B cell (primary cell): ENCODE results near the gene SLC39A11. TPM values are rescaled to one million over a fixed set of nuclear protein-coding genes. Genes with fewer than 3 reads are reported as not detected.

Experiments
- ATAC-seq: fragments of 200-7000 bp; cut with Tn5 transposase; one replicate; pipeline ENCODE4 v1.10.0; 2021; ENCODE audit warnings: low read depth, mild to moderate bottlenecking, moderate number of reproducible peaks, moderate library complexity
- CTCF ChIA-PET: fragments of 350-600 bp; sonication (Branson Sonifier 250); formaldehyde crosslinking; loops from one replicate; lab custom pipeline; 2021; ENCODE audit warnings: antibody characterized with exemption, inconsistent platforms; lab: Charles Lee
- POLR2A ChIA-PET: fragments of 350-600 bp; sonication (Branson Sonifier 250); formaldehyde crosslinking; loops from one replicate; lab custom pipeline; 2021; ENCODE audit warnings: antibody characterized with exemption; lab: Charles Lee
- DNase-seq: peaks from one replicate; pipeline ENCODE4 v3.0.0; 2013
- H2AFZ ChIP-seq: 2 replicates; pipeline ENCODE4 v1.6.1; 2012; ENCODE audit warnings: mild to moderate bottlenecking, low read depth, low read length; ENCODE audit not compliant: insufficient read depth, poor library complexity, severe bottlenecking
- H3K27ac ChIP-seq, 2 donors: 1 replicate in 1 of 2; 2 replicates in 1 of 2; pipeline ENCODE4 v1.5.1; 2012 to 2013; ENCODE audit warnings: low read length in 2 of 2, mild to moderate bottlenecking in 2 of 2, moderate library complexity in 1 of 2
- H3K27me3 ChIP-seq, 4 experiments: fragments of 200-600 bp in 1 of 4; sonication (generic) in 1 of 4; replicated peaks in 1 of 4; 1 replicate in 2 of 4; 2 replicates in 2 of 4; pipeline versions ENCODE4 v1.6.1 to v1.7.0; 2013 to 2016; ENCODE audit warnings: low read length in 3 of 4, mild to moderate bottlenecking in 2 of 4, mixed read lengths in 1 of 4, moderate library complexity in 1 of 4; ENCODE audit not compliant: insufficient read depth in 4 of 4, control insufficient read depth in 3 of 4; ENCODE audit errors: control extremely low read depth in 1 of 4
- H3K36me3 ChIP-seq, 2 experiments: replicated peaks in 1 of 2; 1 replicate in 1 of 2; 2 replicates in 1 of 2; pipeline versions ENCODE4 v1.6.1 to v1.7.1; 2013; ENCODE audit warnings: low read length in 1 of 2; ENCODE audit not compliant: insufficient read depth in 2 of 2, control insufficient read depth in 1 of 2; ENCODE audit errors: control extremely low read depth in 1 of 2, extremely low read depth in 1 of 2
- H3K4me1 ChIP-seq, 2 donors: fragments of 200-600 bp in 1 of 2; sonication (generic) in 1 of 2; 1 replicate in 1 of 2; 2 replicates in 1 of 2; pipeline versions ENCODE4 v1.5.1 to v1.6.1; 2013 to 2017; ENCODE audit warnings: low read length in 2 of 2; ENCODE audit not compliant: control insufficient read depth in 2 of 2, insufficient read depth in 2 of 2
- H3K4me2 ChIP-seq: replicated peaks from 2 replicates; pipeline ENCODE3; 2012; ENCODE audit warnings: mild to moderate bottlenecking, low read depth, low read length; ENCODE audit not compliant: poor library complexity, severe bottlenecking
- H3K4me3 ChIP-seq, 5 experiments: fragments of 200-600 bp in 1 of 5; sonication (generic) in 1 of 5; 1 replicate in 3 of 5; 2 replicates in 2 of 5; pipeline versions ENCODE4 v1.5.1 to v1.7.0; 2011 to 2016; ENCODE audit warnings: low read length in 4 of 5, mild to moderate bottlenecking in 4 of 5, low read depth in 2 of 5, control low read depth in 1 of 5, moderate library complexity in 1 of 5; ENCODE audit not compliant: insufficient read depth in 1 of 5; ENCODE audit errors: control extremely low read depth in 1 of 5, extremely low read depth in 1 of 5
- H3K79me2 ChIP-seq: fragments of 200-600 bp; sonication (generic); one replicate; pipeline ENCODE4 v1.6.0; 2016; ENCODE audit warnings: low read length; ENCODE audit not compliant: control insufficient read depth, insufficient read depth
- H3K9ac ChIP-seq: fragments of 200-600 bp; sonication (generic); 2 replicates; pipeline ENCODE4 v1.6.1; 2017; ENCODE audit warnings: mild to moderate bottlenecking, low read length, moderate library complexity
- H3K9me3 ChIP-seq, 3 donors: one replicate each; pipeline versions ENCODE4 v1.6.1 to v1.7.1; 2013; ENCODE audit warnings: low read length in 2 of 3; ENCODE audit not compliant: control insufficient read depth in 2 of 3, insufficient read depth in 1 of 3; ENCODE audit errors: control extremely low read depth in 1 of 3
- H4K20me1 ChIP-seq: 2 replicates; pipeline ENCODE4 v1.6.0; 2012; ENCODE audit warnings: mild to moderate bottlenecking, low read length; ENCODE audit not compliant: insufficient read depth, control insufficient read depth, poor library complexity, severe bottlenecking
- H3K27ac Mint-ChIP-seq: one replicate; pipeline ENCODE4 v1.8.0; 2021; ENCODE audit warnings: mixed read lengths
- H3K27me3 Mint-ChIP-seq: one replicate; pipeline ENCODE4 v1.8.0; 2021; ENCODE audit warnings: mixed read lengths
- H3K4me1 Mint-ChIP-seq: one replicate; pipeline ENCODE4 v1.8.0; 2021; ENCODE audit warnings: mixed read lengths
- H3K4me3 Mint-ChIP-seq: one replicate; pipeline ENCODE4 v1.8.0; 2021; ENCODE audit warnings: mixed read lengths
- H3K9me3 Mint-ChIP-seq: one replicate; pipeline ENCODE4 v1.8.0; 2022; ENCODE audit warnings: mixed read lengths; ENCODE audit not compliant: insufficient read depth
- CTCF ChIP-seq: fragments of 200-600 bp; IDR thresholded peaks from one replicate; pipeline ENCODE4 v1.8.0; 2022; ENCODE audit warnings: antibody characterized with exemption, mild to moderate bottlenecking
- EZH2 ChIP-seq: IDR thresholded peaks from 2 replicates; pipeline ENCODE4 v1.6.1; 2012; ENCODE audit warnings: borderline replicate concordance, low read depth, mild to moderate bottlenecking, moderate library complexity, low read length; ENCODE audit not compliant: insufficient read depth, poor library complexity, severe bottlenecking
- WGBS: methylation state at CpG from one replicate; pipeline ENCODE4 v1.1.5; 2013; ENCODE audit warnings: missing lambda C conversion rate; ENCODE audit not compliant: insufficient coverage; 5-methylcytosine and 5-hydroxymethylcytosine counted together
- intact Hi-C: fragments of 100-400 bp; cut with micrococcal nuclease; formaldehyde crosslinking; loops from one replicate; pipeline ENCODE4 v1.10.0; 2022
- polyA plus RNA-seq: library from polyadenylated mRNA; depleted of rRNA; stranded (reverse); fragments of >200 nt; gene quantifications from 2 replicates; pipeline ENCODE4 v1.2.3, GENCODE V29; 2012
- total RNA-seq, 2 donors: library from RNA; stranded (reverse); fragments of 120-200 nt in 1 of 2; gene quantifications; 1 replicate in 1 of 2; 2 replicates in 1 of 2; pipeline versions ENCODE4 v1.2.3 to v1.2.4, GENCODE V29; 2013 to 2022

SLC39A11 gene
- total and polyA plus RNA-seq, 2 donors (not counting 1 experiment from before 2014, with no cell fraction given): 6.9 to 39.6 TPM

GRCh38 chr17:72682605-72683004 lies 409.9 kb downstream of the SLC39A11 start:
- CTCF ChIA-PET: no interaction called here
- DNase-seq (no peak), ATAC-seq (no peak)
- Mint-ChIP-seq H3K4me3 (no peak overlapping the region), H3K4me1 (no peaks in the 10 kb centered on the region), H3K9me3 (peaks cover 2% of the 10 kb centered on the region), H3K27me3 (no peaks in the 10 kb centered on the region), H3K27ac (no peak overlapping the region)
- WGBS: no CpG with 5 or more reads among the region's 1 CpG
- TF ChIP-seq EZH2 (no peak), CTCF (no peak)
- Histone ChIP-seq H3K4me3 (no peak overlapping the region), H3K27ac (no peak overlapping the region), H3K4me1 (no peaks in the 10 kb centered on the region), H3K27me3 (no peaks in the 10 kb centered on the region), H3K36me3 (no peaks in the 10 kb centered on the region), H3K9ac (no peak overlapping the region), H2AFZ (no peak overlapping the region), H3K4me2 (no peak overlapping the region), H3K9me3 (no peaks in the 10 kb centered on the region), H4K20me1 (no peaks in the 10 kb centered on the region), H3K79me2 (no peaks in the 10 kb centered on the region)
- POLR2A ChIA-PET: no interaction called here
- intact Hi-C loops: no loop called here

GRCh38 chr17:72681844-72682243 lies 410.6 kb downstream of the SLC39A11 start:
- no peak overlapping the region for H3K9ac ChIP-seq
- DNase-seq (no peak), ATAC-seq (no peak)
- H3K36me3 ChIP-seq: no peaks in the 10 kb centered on the region
- H3K4me2 ChIP-seq: no peak overlapping the region
- H3K79me2 ChIP-seq: no peaks in the 10 kb centered on the region
- CTCF ChIA-PET: no interaction called here
- H3K9me3 ChIP-seq: peaks cover 0 to 4% (median 0%) of the 10 kb centered on the region in 3 donors
- TF ChIP-seq EZH2 (no peak), CTCF (no peak)
- H3K4me3 ChIP-seq: no peak overlapping the region
- no peak overlapping the region for H3K27ac Mint-ChIP-seq
- peaks cover 2% of the 10 kb centered on the region for H3K9me3 Mint-ChIP-seq
- WGBS: 100% methylated on average over 2 of the region's 12 CpGs
- H3K27ac ChIP-seq: no peak overlapping the region
- H3K4me3 Mint-ChIP-seq: no peak overlapping the region
- H3K4me1 Mint-ChIP-seq: no peaks in the 10 kb centered on the region
- POLR2A ChIA-PET: no interaction called here
- H2AFZ ChIP-seq: no peak overlapping the region
- no peaks in the 10 kb centered on the region for H4K20me1 ChIP-seq
- no peaks in the 10 kb centered on the region for H3K27me3 Mint-ChIP-seq
- no peaks in the 10 kb centered on the region for H3K4me1 ChIP-seq
- intact Hi-C loops: no loop called here
- H3K27me3 ChIP-seq: no peaks in the 10 kb centered on the region
